Activated B cell treated with CpG ODN at 0.5 μM for 24 hours (primary cell): ENCODE measurements around the gene IPMK. TPM values are rescaled to one million over a fixed set of nuclear protein-coding genes. Genes with fewer than 3 reads are reported as not detected.
A peak's percentile ranks its signal among the peaks of the same experiment; 100 is the strongest.

Experiments
- ATAC-seq: fragments of 200-7000 bp; cut with Tn5 transposase; one replicate; pipeline ENCODE4 v1.10.0; 2021; ENCODE audit warnings: low read depth, mild to moderate bottlenecking, moderate library complexity
- CTCF ChIA-PET: fragments of 350-600 bp; sonication (Branson Sonifier 250); formaldehyde crosslinking; loops from one replicate; lab custom pipeline; 2021; ENCODE audit warnings: antibody characterized with exemption; lab: Charles Lee
- POLR2A ChIA-PET: fragments of 350-600 bp; sonication (Branson Sonifier 250); formaldehyde crosslinking; loops from one replicate; lab custom pipeline; 2021; ENCODE audit warnings: antibody characterized with exemption; lab: Charles Lee
- DNase-seq: peaks from one replicate; pipeline ENCODE4 v3.0.0; 2022
- H3K27ac Mint-ChIP-seq: one replicate; pipeline ENCODE4 v1.8.0; 2020; ENCODE audit warnings: mixed read lengths
- H3K27me3 Mint-ChIP-seq: one replicate; pipeline ENCODE4 v1.8.0; 2021; ENCODE audit warnings: mixed read lengths
- H3K36me3 Mint-ChIP-seq: one replicate; pipeline ENCODE4 v1.8.0; 2021; ENCODE audit warnings: low read depth, mixed read lengths
- H3K4me1 Mint-ChIP-seq: one replicate; pipeline ENCODE4 v1.8.0; 2021; ENCODE audit warnings: mixed read lengths
- H3K4me3 Mint-ChIP-seq: one replicate; pipeline ENCODE4 v1.8.0; 2020; ENCODE audit warnings: mild to moderate bottlenecking, mixed read lengths
- H3K9me3 Mint-ChIP-seq: one replicate; pipeline ENCODE4 v1.8.0; 2020; ENCODE audit warnings: mixed read lengths
- intact Hi-C: fragments of 100-400 bp; cut with micrococcal nuclease; formaldehyde crosslinking; loops from one replicate; pipeline ENCODE4 v1.15.1; 2024
- total RNA-seq: library from RNA; stranded (reverse); gene quantifications from 2 replicates; pipeline ENCODE4 v1.2.3, GENCODE V29; 2022
- TF ChIP-seq, protein P1 (sequence below): fragments of 200-600 bp; IDR thresholded peaks from one replicate; pipeline ENCODE4 v1.8.0; 2022; ENCODE audit warnings: antibody characterized with exemption, mild to moderate bottlenecking

Gene IPMK
- total RNA-seq, 1 donor from 2014 or later, result 7.6 TPM

DNA sequence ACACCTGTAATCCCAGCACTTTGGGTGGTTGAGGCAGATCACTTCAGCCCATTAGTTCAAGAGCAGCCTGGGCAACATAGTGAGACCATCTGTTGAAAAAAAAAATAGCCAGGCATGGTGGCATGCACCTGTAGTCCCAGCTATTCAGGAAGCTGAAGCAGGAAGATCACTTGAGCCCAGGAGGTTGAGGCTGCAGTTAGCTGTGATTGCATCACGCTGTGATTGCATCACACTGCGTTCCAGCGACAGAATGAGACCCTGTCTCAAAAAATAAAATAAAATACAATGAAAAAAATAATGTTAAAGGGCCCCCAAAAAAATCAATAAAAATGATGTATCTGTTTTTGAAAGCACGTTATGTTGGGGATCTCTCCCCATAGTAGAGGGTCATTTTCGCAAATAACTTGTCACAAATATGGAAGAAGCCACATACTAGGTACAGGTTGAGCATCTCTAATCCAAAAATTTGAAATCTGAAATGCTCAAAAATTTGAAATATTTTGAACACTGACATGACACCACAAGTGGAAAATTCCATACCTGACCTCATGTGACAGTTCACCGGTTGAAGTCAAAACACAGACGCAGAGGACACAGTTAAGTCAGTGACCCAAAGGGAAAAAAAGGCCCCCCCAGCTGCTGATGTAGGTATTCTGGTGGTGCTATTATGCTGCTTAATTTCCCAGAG is 10.7 kb upstream of the IPMK start:
- Mint-ChIP-seq H3K4me1 (peaks cover 27% of the 10 kb centered on the region), H3K27ac (no peak overlapping the region), H3K4me3 (no peak overlapping the region), H3K27me3 (no peaks in the 10 kb centered on the region), H3K9me3 (no peaks in the 10 kb centered on the region), H3K36me3 (peaks cover 13% of the 10 kb centered on the region)
- intact Hi-C loops, result no loop called here
- DNase-seq (no peak), ATAC-seq (no peak)
- TF ChIP-seq, protein P1, sequence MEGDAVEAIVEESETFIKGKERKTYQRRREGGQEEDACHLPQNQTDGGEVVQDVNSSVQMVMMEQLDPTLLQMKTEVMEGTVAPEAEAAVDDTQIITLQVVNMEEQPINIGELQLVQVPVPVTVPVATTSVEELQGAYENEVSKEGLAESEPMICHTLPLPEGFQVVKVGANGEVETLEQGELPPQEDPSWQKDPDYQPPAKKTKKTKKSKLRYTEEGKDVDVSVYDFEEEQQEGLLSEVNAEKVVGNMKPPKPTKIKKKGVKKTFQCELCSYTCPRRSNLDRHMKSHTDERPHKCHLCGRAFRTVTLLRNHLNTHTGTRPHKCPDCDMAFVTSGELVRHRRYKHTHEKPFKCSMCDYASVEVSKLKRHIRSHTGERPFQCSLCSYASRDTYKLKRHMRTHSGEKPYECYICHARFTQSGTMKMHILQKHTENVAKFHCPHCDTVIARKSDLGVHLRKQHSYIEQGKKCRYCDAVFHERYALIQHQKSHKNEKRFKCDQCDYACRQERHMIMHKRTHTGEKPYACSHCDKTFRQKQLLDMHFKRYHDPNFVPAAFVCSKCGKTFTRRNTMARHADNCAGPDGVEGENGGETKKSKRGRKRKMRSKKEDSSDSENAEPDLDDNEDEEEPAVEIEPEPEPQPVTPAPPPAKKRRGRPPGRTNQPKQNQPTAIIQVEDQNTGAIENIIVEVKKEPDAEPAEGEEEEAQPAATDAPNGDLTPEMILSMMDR, result no peak
- CTCF ChIA-PET, result interaction anchor here (2.4 kb wide), 1 partner anchor 12 kb away, joined by 10 read pairs; no protein-coding TSS in a partner anchor
- POLR2A ChIA-PET, result no interaction called here

DNA sequence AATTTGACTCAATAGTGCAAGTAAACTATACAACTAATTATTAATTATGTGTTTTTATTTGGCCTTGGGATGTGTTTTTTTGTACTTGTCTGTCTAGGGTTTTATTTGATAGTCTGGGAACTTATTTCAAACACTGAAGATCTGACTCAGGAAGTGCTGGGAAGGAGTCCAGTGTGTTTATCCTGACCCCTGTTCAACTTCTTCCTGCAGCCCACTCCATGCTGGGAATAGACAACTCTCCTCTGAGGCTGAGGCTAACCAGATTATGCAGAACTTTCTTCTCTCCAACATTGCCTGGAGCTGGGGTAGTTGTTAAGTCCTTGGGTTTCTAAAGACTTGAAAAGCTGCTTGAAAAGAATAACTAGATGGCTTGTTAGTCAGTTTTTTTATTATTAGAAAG is 8.2 kb upstream of the IPMK start:
- ATAC-seq (no peak), DNase-seq (no peak)
- ChIA-PET POLR2A (no interaction called here), CTCF (interaction anchor here (2.4 kb wide), 1 partner anchor 15 kb away, joined by 10 read pairs; no protein-coding TSS in a partner anchor)
- Mint-ChIP-seq H3K27ac (no peak overlapping the region), H3K4me1 (peaks cover 5% of the 10 kb centered on the region), H3K27me3 (no peaks in the 10 kb centered on the region), H3K36me3 (peaks cover 13% of the 10 kb centered on the region), H3K4me3 (no peak overlapping the region), H3K9me3 (no peaks in the 10 kb centered on the region)
- intact Hi-C loops, result no loop called here
- TF ChIP-seq, protein P1, result no peak

DNA sequence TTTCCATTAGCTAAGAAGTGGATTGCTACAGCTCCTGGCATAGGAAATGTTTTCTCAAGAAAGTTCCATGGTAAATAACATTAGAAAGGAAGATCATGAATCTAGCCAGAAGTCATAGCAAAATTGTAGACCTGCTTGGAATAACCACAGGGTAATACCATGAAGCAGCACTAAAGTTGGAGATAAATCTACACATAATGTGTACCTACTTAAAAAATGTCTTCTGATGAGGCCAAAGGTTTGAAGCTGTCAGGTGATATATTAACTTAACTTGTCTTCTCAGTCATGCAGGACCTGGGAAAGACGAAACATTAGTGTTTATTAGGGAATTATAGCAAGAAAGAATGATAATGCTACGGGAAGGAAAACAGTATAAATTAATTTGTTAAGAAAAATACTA is 7.6 kb upstream of the IPMK start:
- Mint-ChIP-seq H3K27me3 (no peaks in the 10 kb centered on the region), H3K4me1 (peaks cover 5% of the 10 kb centered on the region), H3K36me3 (peaks cover 13% of the 10 kb centered on the region), H3K27ac (no peak overlapping the region), H3K4me3 (no peak overlapping the region), H3K9me3 (no peaks in the 10 kb centered on the region)
- TF ChIP-seq, protein P1, result no peak
- no peak for ATAC-seq
- intact Hi-C loops, result no loop called here
- no peak for DNase-seq
- ChIA-PET POLR2A (no interaction called here), CTCF (no interaction called here)

DNA sequence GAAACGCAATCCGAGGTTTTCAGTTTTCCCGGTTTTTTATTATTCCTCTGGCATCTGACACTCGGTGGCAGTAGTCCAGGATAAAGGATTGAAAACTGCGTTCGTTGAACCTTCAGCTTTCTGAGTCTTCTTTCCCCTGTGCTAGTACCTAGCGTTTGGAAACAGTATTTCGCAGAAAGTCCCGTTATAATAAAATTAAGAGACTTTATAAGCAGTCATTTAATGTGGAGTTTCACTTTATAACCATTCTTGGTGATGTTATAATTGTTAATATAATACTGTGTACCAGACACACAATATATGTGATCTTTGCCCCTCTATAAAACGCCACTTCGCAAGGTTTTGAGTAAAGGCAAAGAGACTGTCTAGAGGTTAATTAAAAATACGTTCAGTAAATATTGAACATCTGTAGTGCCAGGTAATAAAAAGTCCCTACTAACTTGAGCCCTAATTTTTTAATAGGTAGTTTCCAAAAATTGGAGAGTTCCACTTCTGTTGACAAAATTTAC is 2.1 kb upstream of the IPMK start:
- intact Hi-C loops, result loop anchor here (1.0 to 5.0 kb wide), 4 partner anchors 12 to 1612 kb away; no protein-coding TSS in a partner anchor
- Mint-ChIP-seq H3K4me3 (peak overlapping the region; percentile 97), H3K9me3 (no peaks in the 10 kb centered on the region), H3K27ac (peak overlapping the region; percentile 93), H3K4me1 (peaks cover 39% of the 10 kb centered on the region), H3K27me3 (no peaks in the 10 kb centered on the region), H3K36me3 (peaks cover 12% of the 10 kb centered on the region)
- no peak for ATAC-seq
- POLR2A ChIA-PET, result interaction anchor here (1.0 to 4.1 kb wide), 3 partner anchors 10 to 116 kb away, joined by 5 to 43 read pairs (median 5); partner anchors contain the start of gene TFAM
- CTCF ChIA-PET, result interaction anchor here (1.5 kb wide), 2 partner anchors 21 to 30 kb away, joined by 3 to 12 read pairs; no protein-coding TSS in a partner anchor
- no peak for DNase-seq
- TF ChIP-seq, protein P1, result no peak
